K562 (cell line): Measurements from ENCODE around the gene LTBP4. TPM values are rescaled to one million over a fixed set of nuclear protein-coding genes. Genes with fewer than 3 reads are reported as not detected.
A peak's percentile ranks its signal among the peaks of the same experiment; 100 is the strongest.

Experiments
- CBX3 ChIP-seq, 2 experiments: IDR thresholded peaks; 1 replicate in 1 of 2; 2 replicates in 1 of 2; pipeline ENCODE4 v1.6.1; 2012; ENCODE audit warnings: inconsistent platforms in 2 of 2, low read length in 2 of 2, borderline replicate concordance in 1 of 2, control low read depth in 1 of 2
- CEBPG ChIP-seq, 3 experiments: fragments of 200-800 bp in 1 of 3; sonication (Bioruptor generic) in 1 of 3; sonication (generic) in 1 of 3; formaldehyde crosslinking in 1 of 3; IDR thresholded peaks in 2 of 3; conservative IDR thresholded peaks in 1 of 3; 2 replicates each; pipeline versions ENCODE4 v1.6.1 to v1.8.0; 2016 to 2022; ENCODE audit warnings: missing compliant biosample characterization in 2 of 3, missing genetic modification characterization in 2 of 3, mild to moderate bottlenecking in 1 of 3, missing genetic modification reagents in 1 of 3
- E2F6 ChIP-seq, 2 experiments: IDR thresholded peaks; 2 replicates each; pipeline ENCODE4 v1.6.1; 2011; ENCODE audit warnings: borderline replicate concordance in 1 of 2, control low read depth in 1 of 2, low read depth in 1 of 2, low read length in 1 of 2, mild to moderate bottlenecking in 1 of 2, mixed read lengths in 1 of 2, moderate library complexity in 1 of 2; ENCODE audit not compliant: insufficient read depth in 1 of 2, insufficient read length in 1 of 2, poor library complexity in 1 of 2, severe bottlenecking in 1 of 2; ENCODE audit errors: extremely low read depth in 1 of 2
- JUND ChIP-seq, 2 experiments: IDR thresholded peaks; 2 replicates in 1 of 2; 3 replicates in 1 of 2; pipeline ENCODE4 v1.6.1; 2011; ENCODE audit warnings: borderline replicate concordance in 2 of 2, low read depth in 2 of 2, low read length in 2 of 2, improper control_type of control experiment in 1 of 2, missing biosample characterization in 1 of 2, missing genetic modification characterization in 1 of 2, missing genetic modification reagents in 1 of 2
- KDM4B ChIP-seq, 2 experiments: fragments of 450-650 bp in 1 of 2; sonication (generic) in 1 of 2; IDR thresholded peaks; 2 replicates each; pipeline ENCODE4 v1.6.1; 2016 to 2017; ENCODE audit warnings: borderline replicate concordance in 2 of 2, antibody characterized with exemption in 1 of 2, low read depth in 1 of 2, mild to moderate bottlenecking in 1 of 2
- MAZ ChIP-seq, 2 experiments: fragments of 450-650 bp in 1 of 2; sonication (generic) in 1 of 2; formaldehyde crosslinking; IDR thresholded peaks in 1 of 2; conservative IDR thresholded peaks in 1 of 2; 2 replicates each; pipeline versions ENCODE4 v1.4.0 to v1.5.0; 2020; ENCODE audit warnings: mild to moderate bottlenecking in 1 of 2, missing genetic modification reagents in 1 of 2
- MED1 ChIP-seq: sonication (generic); formaldehyde crosslinking; IDR thresholded peaks from 2 replicates; pipeline ENCODE4 v1.8.1; 2023; ENCODE audit warnings: missing genetic modification reagents, borderline replicate concordance
- MTA1 ChIP-seq: fragments of 450-650 bp; IDR thresholded peaks from 2 replicates; pipeline ENCODE4 v1.6.1; 2017; ENCODE audit warnings: borderline replicate concordance
- MTA2 ChIP-seq: fragments of 450-650 bp; IDR thresholded peaks from 2 replicates; pipeline ENCODE4 v1.6.1; 2016; ENCODE audit warnings: low read depth
- OTX1 ChIP-seq: fragments of 450-650 bp; formaldehyde crosslinking; IDR thresholded peaks from 2 replicates; pipeline ENCODE4 v1.4.0; 2022; ENCODE audit warnings: mild to moderate bottlenecking
- PCBP2 ChIP-seq: fragments of 200-400 bp; formaldehyde crosslinking; IDR thresholded peaks from 2 replicates; pipeline ENCODE4 v1.6.1; 2018; ENCODE audit warnings: low read length, low read depth, mild to moderate bottlenecking, moderate library complexity; ENCODE audit not compliant: poor library complexity, severe bottlenecking
- PHF20 ChIP-seq: fragments of 450-650 bp; IDR thresholded peaks from 2 replicates; pipeline ENCODE4 v1.6.1; 2018; ENCODE audit not compliant: partially characterized antibody
- POLR3A ChIP-seq: IDR thresholded peaks from 2 replicates; pipeline ENCODE4 v1.6.1; 2011; ENCODE audit warnings: borderline replicate concordance, mild to moderate bottlenecking, moderate library complexity; ENCODE audit not compliant: insufficient read length, insufficient read depth; ENCODE audit errors: extremely low read depth
- RAD51 ChIP-seq: fragments of 450-650 bp; IDR thresholded peaks from 2 replicates; pipeline ENCODE4 v1.7.1; 2016; ENCODE audit warnings: low read depth, mild to moderate bottlenecking, borderline replicate concordance
- RBBP5 ChIP-seq: fragments of 200-600 bp; sonication (generic); IDR thresholded peaks from 2 replicates; pipeline ENCODE4 v1.6.1; 2012; ENCODE audit warnings: borderline replicate concordance, mild to moderate bottlenecking, low read length, control low read depth, inconsistent platforms; ENCODE audit not compliant: insufficient read depth, poor library complexity, severe bottlenecking
- SOX6 ChIP-seq: fragments of 450-650 bp; IDR thresholded peaks from 2 replicates; pipeline ENCODE4 v1.6.1; 2014; ENCODE audit warnings: mild to moderate bottlenecking
- USF2 ChIP-seq: sonication (generic); formaldehyde crosslinking; IDR thresholded peaks from 2 replicates; pipeline ENCODE4 v1.5.0; 2020; ENCODE audit warnings: missing genetic modification reagents
- ZBTB7A ChIP-seq: IDR thresholded peaks from 2 replicates; pipeline ENCODE4 v1.6.1; 2011; ENCODE audit warnings: low read depth, mild to moderate bottlenecking, low read length, moderate library complexity, borderline replicate concordance; ENCODE audit not compliant: control insufficient read depth
- ZNF644 ChIP-seq: fragments of 200-800 bp; sonication (Bioruptor generic); IDR thresholded peaks from 2 replicates; pipeline ENCODE4 v1.6.1; 2016; ENCODE audit warnings: low read depth, missing genetic modification characterization, missing compliant biosample characterization
- ZNF695 ChIP-seq: fragments of 450-650 bp; formaldehyde crosslinking; IDR thresholded peaks from 2 replicates; pipeline ENCODE4 v1.4.0; 2020; ENCODE audit warnings: mild to moderate bottlenecking, moderate library complexity
- ZNF766 ChIP-seq: fragments of 200-800 bp; sonication (Bioruptor generic); conservative IDR thresholded peaks from 2 replicates; pipeline ENCODE4 v1.6.1; 2016; ENCODE audit warnings: missing genetic modification characterization, missing compliant biosample characterization
- ZNF780A ChIP-seq: fragments of 250-450 bp; sonication (Bioruptor Pico); IDR thresholded peaks from 2 replicates; pipeline ENCODE4 v1.5.0; 2021; ENCODE audit warnings: mild to moderate bottlenecking
- ZNF785 ChIP-seq: fragments of 250-450 bp; sonication (Bioruptor Pico); IDR thresholded peaks from 2 replicates; pipeline ENCODE4 v1.4.0; 2020; ENCODE audit warnings: mild to moderate bottlenecking
- polyA plus RNA-seq, 8 experiments: library from polyadenylated mRNA; depleted of rRNA in 4 of 8; stranded (reverse) in 5 of 8; unstranded in 3 of 8; fragments of >200 nt; fragmentation: Nextera tagmentation in 2 of 8; fragmentation: Illumina TruSeq in 1 of 8; extraction: Ambion mirVana in 2 of 8; extraction: Trizol in 1 of 8; gene quantifications; 2 replicates each; pipeline versions ENCODE4 v1.2.1 to v1.2.3, GENCODE V29; 2011 to 2014; ENCODE audit warnings: inconsistent platforms in 1 of 8, missing spikeins in 1 of 8
- total RNA-seq, 7 experiments: library from RNA; depleted of rRNA in 6 of 7; stranded (reverse); fragments of >200 nt in 6 of 7; fragmentation: Illumina TruSeq in 2 of 7; extraction: Trizol in 2 of 7; gene quantifications; 2 replicates each; pipeline versions ENCODE4 v1.2.1 to v1.2.3, GENCODE V29; 2011 to 2021; ENCODE audit warnings: low replicate concordance in 1 of 7

The LTBP4 gene
- total and polyA plus RNA-seq, 9 of the 15 experiments (the other 6 are each of a cell fraction or from before 2014, with no cell fraction given), result 0.35 to 160 (median 31.6) TPM

GRCh38 chr19:40598121-40598917 is 2.9 kb upstream of the LTBP4 start (continued):
- no peak for TF ChIP-seq USF2
- TF ChIP-seq MTA2, result no peak
- no peak; the same call in 1 of the 2 replicates for TF ChIP-seq RAD51
- TF ChIP-seq CEBPG (CRISPR knock-in tag; IDR thresholded peaks at IDR 0.05), result no peak
- TF ChIP-seq CEBPG (tag; conservative IDR thresholded peaks at IDR 0.05 in 1 of 2, IDR thresholded peaks at IDR 0.05 in 1 of 2), result no peak
- peak; percentile 82; the same call in 1 of the 2 replicates for TF ChIP-seq ZBTB7A
- no peak for TF ChIP-seq ZNF780A
- TF ChIP-seq ZNF644, result no peak
- TF ChIP-seq MTA1, result peak; percentile 28; the same call in 1 of the 2 replicates
- no peak for TF ChIP-seq PHF20
- TF ChIP-seq ZNF695, result no peak
- TF ChIP-seq MAZ (CRISPR knock-in tag; conservative IDR thresholded peaks at IDR 0.05 in 1 of 2, IDR thresholded peaks at IDR 0.05 in 1 of 2), result peak; percentile 40 to 91; a peak in 2 of 4 replicates
- no peak for TF ChIP-seq KDM4B (IDR thresholded peaks at IDR 0.05; ENCODE audit: borderline replicate concordance in 2 of 2, low read depth in 1 of 2)
- no peak; the same call in 1 of the 2 replicates for TF ChIP-seq SOX6
- TF ChIP-seq ZNF766 (CRISPR knock-in tag), result no peak
- no peak for TF ChIP-seq MED1 (CRISPR knock-in tag)
- TF ChIP-seq CBX3 (IDR thresholded peaks at IDR 0.05; ENCODE audit: borderline replicate concordance in 1 of 2, low read length in 2 of 2), result no peak
- no peak for TF ChIP-seq OTX1 (CRISPR knock-in tag)
- no peak for TF ChIP-seq ZNF785 (CRISPR knock-in tag)
- no peak for TF ChIP-seq POLR3A
- TF ChIP-seq RBBP5, result no peak
- TF ChIP-seq E2F6 (IDR thresholded peaks at IDR 0.05; ENCODE audit: borderline replicate concordance in 1 of 2, extremely low read depth in 1 of 2, insufficient read depth in 1 of 2, insufficient read length in 1 of 2, low read depth in 1 of 2, low read length in 1 of 2, poor library complexity in 1 of 2, severe bottlenecking in 1 of 2), result peak; percentile 57 to 73
- TF ChIP-seq JUND (IDR thresholded peaks at IDR 0.05; ENCODE audit: borderline replicate concordance, low read depth, low read length), result peak; percentile 82
- TF ChIP-seq JUND (tag; IDR thresholded peaks at IDR 0.05; ENCODE audit: borderline replicate concordance, low read depth, low read length), result peak; percentile 40; the same call in 1 of the 3 replicates
- TF ChIP-seq PCBP2, result no peak
